Stimulated activated CD8-positive, alpha-beta memory T cell treated with anti-CD3 and anti-CD28 coated beads, Interleukin-12 subunit alpha, Interleukin-12 subunit beta, amount 100 ng/mL, for 4 hours (primary cell): ENCODE data around the gene CYBA.

ENCODE experiments used
- DNase-seq: peaks from one replicate; pipeline ENCODE4 v3.0.0-alpha.2; 2020; ENCODE audit warnings: low read depth

CYBA gene

DNA sequence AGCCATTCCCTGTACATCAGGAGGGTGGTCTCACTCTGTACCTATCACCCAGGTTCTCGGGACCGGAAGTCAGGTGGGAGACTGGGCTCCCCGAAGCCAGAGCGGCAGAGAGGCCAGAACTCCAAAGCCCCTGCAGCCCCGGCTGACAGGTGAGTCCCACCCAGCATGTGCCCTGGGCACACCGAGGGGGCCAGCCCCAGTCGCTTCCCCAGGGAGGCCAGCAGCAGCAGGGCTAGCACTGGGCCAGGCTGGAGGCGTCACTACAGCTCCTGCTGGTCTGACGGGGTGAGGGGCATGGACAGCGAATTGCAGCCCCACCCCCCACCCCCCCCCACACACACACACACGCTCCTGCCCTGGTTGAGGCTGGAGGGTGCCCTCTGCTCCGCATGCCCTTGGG is 20.4 kb downstream of the CYBA start:
- no peak for DNase-seq

DNA sequence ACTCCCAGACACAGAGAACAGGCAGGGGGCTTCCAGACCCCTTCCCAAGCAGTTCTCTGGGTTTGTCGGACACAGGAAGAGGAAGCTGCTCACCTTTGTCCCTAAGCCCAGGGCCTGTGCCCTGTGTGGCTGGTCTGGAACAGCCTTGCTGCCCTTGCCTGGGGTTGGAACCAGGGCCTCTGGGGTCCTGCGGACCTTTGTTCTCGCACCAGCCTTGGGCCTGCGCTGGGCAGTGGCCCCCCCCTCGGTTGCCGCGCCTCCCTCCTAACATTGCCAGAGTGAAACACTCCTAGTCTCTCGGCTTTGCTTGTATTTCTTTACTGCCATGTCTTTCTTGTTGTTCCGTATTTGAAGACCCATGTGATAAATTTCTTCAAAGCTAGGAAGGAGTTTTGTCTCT is 21.0 kb downstream of the CYBA start:
- DNase-seq: no peak

- DNase-seq: no peak
Measured at GRCh38 chr16:88628512-88628974, 22.3 kb downstream of the CYBA start.

DNA sequence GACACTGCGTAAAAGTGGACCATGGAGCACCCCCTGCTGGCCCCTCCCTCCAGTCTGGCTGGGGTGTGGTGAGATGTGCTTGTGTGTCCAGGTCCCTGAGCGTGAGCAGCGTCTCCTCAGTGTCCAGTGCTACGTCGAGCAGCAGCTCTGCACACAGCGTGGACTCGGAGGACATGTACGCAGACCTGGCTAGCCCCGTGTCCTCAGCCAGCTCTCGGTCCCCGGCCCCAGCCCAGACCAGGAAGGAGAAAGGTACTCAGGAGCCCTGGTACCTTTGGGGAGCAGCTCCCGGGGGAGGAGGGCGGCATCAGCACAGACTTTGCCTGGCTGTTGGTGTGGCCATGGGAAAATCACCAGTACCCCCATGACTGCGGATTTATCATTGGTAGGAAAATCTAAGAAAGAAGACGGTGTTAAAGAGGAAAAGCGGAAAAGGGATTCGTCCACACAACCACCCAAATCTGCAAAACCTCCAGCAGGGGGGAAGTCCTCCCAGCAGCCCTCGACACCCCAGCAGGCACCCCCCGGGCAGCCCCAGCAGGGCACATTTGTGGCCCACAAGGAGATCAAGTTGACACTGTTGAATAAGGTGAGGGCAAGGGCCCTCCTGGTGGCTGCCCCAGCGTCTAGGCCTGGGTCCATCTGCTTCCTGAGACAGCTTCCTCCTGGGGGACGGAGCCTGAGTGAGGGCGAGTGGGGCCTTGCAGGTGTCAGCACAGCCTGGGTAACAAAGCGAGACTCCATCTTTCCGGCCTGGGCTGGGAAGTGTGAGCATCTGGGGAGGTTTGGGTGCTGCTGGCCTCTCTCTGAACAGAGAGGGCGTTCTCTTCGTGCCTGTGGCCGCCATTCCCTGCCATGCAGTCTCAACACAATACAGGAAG is 23.1 kb downstream of the CYBA start:
- DNase-seq: no peak

DNA sequence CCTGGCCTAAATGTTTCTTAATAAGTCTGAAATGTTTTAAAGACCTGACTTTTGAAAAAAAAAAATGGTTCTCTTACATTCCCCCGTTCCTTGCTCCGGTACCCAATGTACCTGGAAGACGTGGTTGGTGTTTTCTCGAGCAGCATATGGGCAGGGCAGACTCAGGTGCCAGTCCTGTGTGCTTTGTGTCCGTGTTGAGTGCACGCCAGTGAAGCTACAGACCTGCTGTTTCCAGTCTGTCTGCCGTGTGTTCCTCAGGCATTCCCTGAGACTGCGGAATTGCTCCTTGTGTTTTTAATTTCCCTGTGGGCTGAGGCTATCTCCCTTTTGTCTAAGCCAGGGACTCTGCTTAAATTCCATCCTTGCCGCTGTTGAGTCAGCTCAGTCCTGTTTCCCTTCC is 24.2 kb downstream of the CYBA start:
- DNase-seq: no peak

DNA sequence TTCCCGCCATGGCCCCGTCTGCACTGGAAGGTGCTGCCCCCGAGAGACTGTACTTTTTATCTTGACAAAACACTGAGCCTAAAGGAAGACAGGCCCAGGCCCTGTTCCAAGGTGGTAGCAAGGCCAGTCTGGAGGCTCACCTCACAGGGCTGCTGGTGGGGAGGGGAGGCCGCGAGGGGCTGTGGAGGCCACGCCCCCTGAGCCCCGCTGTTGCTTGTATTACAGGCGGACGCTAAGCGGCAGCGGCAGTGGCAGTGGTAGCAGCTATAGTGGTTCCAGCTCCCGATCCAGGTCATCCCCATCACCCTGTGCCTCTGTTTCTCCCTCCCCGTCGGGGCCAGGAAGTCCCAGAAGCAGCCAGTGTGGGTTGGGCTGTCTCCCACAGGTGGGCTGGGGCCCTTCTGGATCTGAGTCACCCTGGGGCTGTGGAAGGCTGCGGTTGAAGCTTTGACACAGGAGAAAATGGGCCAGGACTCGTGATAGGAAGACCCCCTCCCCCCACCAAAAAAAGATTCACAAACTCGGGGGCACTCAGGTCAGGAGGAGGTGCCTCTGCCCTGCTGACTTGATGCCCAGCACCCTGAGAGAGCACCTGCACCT is 25.8 kb downstream of the CYBA start:
- DNase-seq: no peak

GRCh38 chr16:88624481-88624880 is 26.4 kb downstream of the CYBA start:
- DNase-seq: no peak

DNA sequence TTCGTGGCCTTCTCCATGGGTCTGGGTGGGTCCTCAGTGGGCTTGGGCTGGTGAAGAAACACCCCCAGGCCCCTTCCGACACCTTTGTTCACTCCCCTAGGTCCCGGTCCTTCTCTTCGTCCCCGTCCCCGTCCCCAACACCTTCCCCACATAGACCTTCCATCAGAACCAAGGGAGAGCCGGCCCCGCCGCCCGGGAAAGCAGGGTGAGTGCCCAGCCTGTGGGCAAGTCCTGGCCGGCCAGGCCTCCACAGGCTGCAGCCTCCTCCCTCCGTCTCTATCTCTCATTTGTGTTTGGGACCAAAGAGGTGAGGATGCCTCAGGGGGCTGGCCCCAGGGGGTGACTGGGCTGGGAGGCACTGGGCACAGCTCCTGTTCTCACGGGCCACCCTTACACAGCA is 27.0 kb downstream of the CYBA start:
- no peak for DNase-seq

GRCh38 chr16:88622866-88623265 is 28.0 kb downstream of the CYBA start:
- DNase-seq: no peak

GRCh38 chr16:88622125-88622524 is 28.7 kb downstream of the CYBA start:
- no peak for DNase-seq

DNA sequence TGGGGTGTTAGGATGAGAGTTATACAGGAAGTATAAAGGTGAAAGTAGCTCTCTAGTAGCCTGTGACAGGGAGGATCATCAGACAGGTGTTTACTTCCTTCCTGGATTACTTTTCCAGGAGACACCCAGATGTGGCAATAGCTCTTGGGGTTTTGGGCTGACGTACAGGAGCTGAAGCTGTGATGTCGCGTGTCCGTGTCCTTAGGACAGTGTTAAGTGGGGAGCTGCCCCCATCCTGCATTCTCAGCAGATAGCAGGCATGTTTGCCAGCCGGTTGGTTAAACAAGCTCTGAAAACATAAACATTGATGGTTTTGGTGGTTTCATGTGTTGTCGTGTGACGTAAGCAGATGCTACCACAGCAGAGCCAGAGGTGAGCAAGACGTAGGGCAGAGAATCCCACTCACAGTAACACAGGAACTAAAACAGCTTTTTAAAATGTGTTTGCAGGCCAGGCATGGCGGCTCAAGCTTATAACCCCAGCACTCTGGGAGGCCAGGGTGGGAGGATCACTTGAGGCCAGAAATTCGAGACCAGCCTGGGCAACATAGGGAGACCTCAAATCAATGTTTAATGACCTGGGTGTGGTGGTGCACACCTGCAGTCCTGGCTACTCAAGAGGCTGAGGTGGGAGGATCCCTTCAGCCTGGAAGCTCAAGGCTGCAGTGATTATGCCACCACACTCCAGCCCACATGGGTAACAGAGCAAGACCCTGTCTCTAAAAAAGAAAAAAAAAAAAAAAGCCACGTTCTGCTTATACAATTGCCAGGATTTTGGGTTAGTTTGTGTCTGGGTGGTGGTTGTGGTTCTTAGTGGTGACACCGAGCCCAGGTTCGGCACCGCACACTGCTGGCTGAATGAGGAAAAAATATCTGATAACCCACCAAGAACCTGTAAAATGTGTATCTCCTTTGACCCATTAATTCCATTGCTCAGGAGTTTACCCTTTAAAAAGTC is 30.7 kb downstream of the CYBA start:
- peak; percentile 55 for DNase-seq

GRCh38 chr16:88618956-88619667 is 31.7 kb downstream of the CYBA start:
- no peak for DNase-seq

GRCh38 chr16:88618182-88618955 is 32.5 kb downstream of the CYBA start:
- no peak for DNase-seq

GRCh38 chr16:88617268-88618031 is 33.4 kb downstream of the CYBA start:
- DNase-seq: no peak

- no peak for DNase-seq
Measured at GRCh38 chr16:88616736-88617135, 34.1 kb downstream of the CYBA start.

- DNase-seq: no peak
Measured at GRCh38 chr16:88616320-88616719, 34.5 kb downstream of the CYBA start.

GRCh38 chr16:88614818-88615580 is 35.9 kb downstream of the CYBA start:
- no peak for DNase-seq

- DNase-seq: no peak
Measured at GRCh38 chr16:88613911-88614817, 36.7 kb downstream of the CYBA start.
